K562 (cell line): ENCODE results near the gene RABL6. TPM values are rescaled to one million over a fixed set of nuclear protein-coding genes. Genes with fewer than 3 reads are reported as not detected.

Experiments
- CAMTA2 ChIP-seq: fragments of 250-450 bp; sonication (Bioruptor Pico); conservative IDR thresholded peaks from 2 replicates; pipeline ENCODE4 v1.5.1; 2022
- CBX1 ChIP-seq: sonication (generic); IDR thresholded peaks from 2 replicates; pipeline ENCODE4 v1.6.1; 2016; ENCODE audit warnings: antibody characterized with exemption, low read depth, mild to moderate bottlenecking
- CTCFL ChIP-seq: IDR thresholded peaks from 2 replicates; pipeline ENCODE4 v1.6.1; 2011; ENCODE audit warnings: borderline replicate concordance, low read depth, mild to moderate bottlenecking, moderate library complexity, low read length; ENCODE audit not compliant: insufficient read depth, poor library complexity, severe bottlenecking
- E2F5 ChIP-seq: sonication (generic); formaldehyde crosslinking; IDR thresholded peaks from 2 replicates; pipeline ENCODE4 v1.8.0; 2022; ENCODE audit warnings: mild to moderate bottlenecking, missing genetic modification reagents
- ESRRA ChIP-seq: fragments of 450-650 bp; IDR thresholded peaks from 2 replicates; pipeline ENCODE4 v1.6.1; 2014; ENCODE audit warnings: low read depth, mild to moderate bottlenecking, moderate library complexity, borderline replicate concordance
- ETS2 ChIP-seq: IDR thresholded peaks from 2 replicates; pipeline ENCODE4 v1.6.1; 2016; ENCODE audit warnings: borderline replicate concordance, missing genetic modification characterization, mild to moderate bottlenecking, moderate library complexity, missing compliant biosample characterization; ENCODE audit not compliant: poor library complexity, severe bottlenecking
- GATA2 ChIP-seq: sonication (generic); formaldehyde crosslinking; IDR thresholded peaks from 2 replicates; pipeline ENCODE4 v1.4.0; 2020; ENCODE audit warnings: mild to moderate bottlenecking, missing genetic modification reagents
- KLF1 ChIP-seq: fragments of 450-650 bp; IDR thresholded peaks from 2 replicates; pipeline ENCODE4 v1.6.1; 2016; ENCODE audit warnings: missing genetic modification characterization, missing compliant biosample characterization
- MED1 ChIP-seq: sonication (generic); formaldehyde crosslinking; IDR thresholded peaks from 2 replicates; pipeline ENCODE4 v1.8.1; 2023; ENCODE audit warnings: missing genetic modification reagents, borderline replicate concordance
- MXI1 ChIP-seq: IDR thresholded peaks from 2 replicates; pipeline ENCODE4 v1.6.1; 2011; ENCODE audit warnings: low read depth, mild to moderate bottlenecking, improper control_type of control experiment, low read length
- NEUROD1 ChIP-seq: fragments of 150-350 bp; IDR thresholded peaks from 2 replicates; pipeline ENCODE4 v1.6.1; 2014; ENCODE audit warnings: borderline replicate concordance, low read length, low read depth; ENCODE audit not compliant: partially characterized antibody
- NFXL1 ChIP-seq: fragments of 450-650 bp; formaldehyde crosslinking; IDR thresholded peaks from 2 replicates; pipeline ENCODE4 v1.4.0; 2021; ENCODE audit warnings: mild to moderate bottlenecking
- RBBP5 ChIP-seq: fragments of 200-600 bp; sonication (generic); IDR thresholded peaks from 2 replicates; pipeline ENCODE4 v1.6.1; 2012; ENCODE audit warnings: borderline replicate concordance, mild to moderate bottlenecking, low read length, control low read depth, inconsistent platforms; ENCODE audit not compliant: insufficient read depth, poor library complexity, severe bottlenecking
- SAFB2 ChIP-seq: fragments of 200-400 bp; formaldehyde crosslinking; IDR thresholded peaks from 2 replicates; pipeline ENCODE4 v1.6.1; 2018; ENCODE audit warnings: borderline replicate concordance, low read length, low read depth, moderate library complexity; ENCODE audit not compliant: severe bottlenecking
- SMAD3 ChIP-seq: fragments of 450-650 bp; formaldehyde crosslinking; conservative IDR thresholded peaks from 2 replicates; pipeline ENCODE4 v1.4.0; 2020; ENCODE audit warnings: mild to moderate bottlenecking
- ZNF277 ChIP-seq: fragments of 250-450 bp; sonication (Bioruptor Pico); IDR thresholded peaks from 2 replicates; pipeline ENCODE4 v1.8.0; 2022; ENCODE audit warnings: inconsistent platforms, mild to moderate bottlenecking, moderate library complexity, borderline replicate concordance
- ZNF324 ChIP-seq: fragments of 250-450 bp; sonication (Bioruptor Pico); IDR thresholded peaks from 2 replicates; pipeline ENCODE4 v1.4.0; 2020; ENCODE audit warnings: mild to moderate bottlenecking
- ZNF57 ChIP-seq: fragments of 450-650 bp; formaldehyde crosslinking; IDR thresholded peaks from 2 replicates; pipeline ENCODE4 v1.4.0; 2020; ENCODE audit warnings: mild to moderate bottlenecking, moderate library complexity
- polyA plus RNA-seq, 8 experiments: library from polyadenylated mRNA; depleted of rRNA in 4 of 8; stranded (reverse) in 5 of 8; unstranded in 3 of 8; fragments of >200 nt; fragmentation: Nextera tagmentation in 2 of 8; fragmentation: Illumina TruSeq in 1 of 8; extraction: Ambion mirVana in 2 of 8; extraction: Trizol in 1 of 8; gene quantifications; 2 replicates each; pipeline versions ENCODE4 v1.2.1 to v1.2.3, GENCODE V29; 2011 to 2014; ENCODE audit warnings: inconsistent platforms in 1 of 8, missing spikeins in 1 of 8
- total RNA-seq, 7 experiments: library from RNA; depleted of rRNA in 6 of 7; stranded (reverse); fragments of >200 nt in 6 of 7; fragmentation: Illumina TruSeq in 2 of 7; extraction: Trizol in 2 of 7; gene quantifications; 2 replicates each; pipeline versions ENCODE4 v1.2.1 to v1.2.3, GENCODE V29; 2011 to 2021; ENCODE audit warnings: low replicate concordance in 1 of 7
- TF ChIP-seq, protein P1 (sequence below), 2 experiments: fragments of 250-450 bp in 1 of 2; fragments of 450-650 bp in 1 of 2; sonication (Bioruptor Pico) in 1 of 2; IDR thresholded peaks; 2 replicates each; pipeline versions ENCODE4 v1.6.1 to v1.8.0; 2016 to 2021; ENCODE audit warnings: mild to moderate bottlenecking in 2 of 2, moderate library complexity in 2 of 2, missing compliant biosample characterization in 1 of 2, missing genetic modification characterization in 1 of 2
- TF ChIP-seq, protein P2 (sequence below): fragments of 450-650 bp; formaldehyde crosslinking; IDR thresholded peaks from 2 replicates; pipeline ENCODE4 v1.4.0; 2020; ENCODE audit warnings: mild to moderate bottlenecking, moderate library complexity

Gene RABL6
- total and polyA plus RNA-seq, 9 of the 15 experiments (the other 6 are each of a cell fraction or from before 2014, with no cell fraction given) = 5.6 to 181 (median 84.5) TPM

- TF ChIP-seq, protein P1, sequence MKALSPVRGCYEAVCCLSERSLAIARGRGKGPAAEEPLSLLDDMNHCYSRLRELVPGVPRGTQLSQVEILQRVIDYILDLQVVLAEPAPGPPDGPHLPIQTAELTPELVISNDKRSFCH (CRISPR knock-in tag; IDR thresholded peaks at IDR 0.05) = no peak
- TF ChIP-seq, protein P1 (tag; IDR thresholded peaks at IDR 0.05) = no peak
- TF ChIP-seq SMAD3 (CRISPR knock-in tag) (no peak), NEUROD1 (peak; percentile 26), RBBP5 (no peak), ESRRA (no peak), CAMTA2 (CRISPR knock-in tag) (no peak), KLF1 (tag) (no peak), CBX1 (no peak), ZNF57 (CRISPR knock-in tag) (no peak), GATA2 (CRISPR knock-in tag) (no peak), SAFB2 (no peak), ETS2 (no peak), ZNF277 (CRISPR knock-in tag) (no peak), ZNF324 (CRISPR knock-in tag) (no peak), NFXL1 (no peak), MXI1 (no peak), MED1 (CRISPR knock-in tag) (no peak), E2F5 (no peak), CTCFL (no peak)
- TF ChIP-seq, protein P2, sequence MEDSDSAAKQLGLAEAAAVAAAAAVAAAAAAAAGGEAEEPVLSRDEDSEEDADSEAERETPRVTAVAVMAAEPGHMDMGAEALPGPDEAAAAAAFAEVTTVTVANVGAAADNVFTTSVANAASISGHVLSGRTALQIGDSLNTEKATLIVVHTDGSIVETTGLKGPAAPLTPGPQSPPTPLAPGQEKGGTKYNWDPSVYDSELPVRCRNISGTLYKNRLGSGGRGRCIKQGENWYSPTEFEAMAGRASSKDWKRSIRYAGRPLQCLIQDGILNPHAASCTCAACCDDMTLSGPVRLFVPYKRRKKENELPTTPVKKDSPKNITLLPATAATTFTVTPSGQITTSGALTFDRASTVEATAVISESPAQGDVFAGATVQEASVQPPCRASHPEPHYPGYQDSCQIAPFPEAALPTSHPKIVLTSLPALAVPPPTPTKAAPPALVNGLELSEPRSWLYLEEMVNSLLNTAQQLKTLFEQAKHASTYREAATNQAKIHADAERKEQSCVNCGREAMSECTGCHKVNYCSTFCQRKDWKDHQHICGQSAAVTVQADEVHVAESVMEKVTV = no peak
These were observed 74.6 kb downstream of the RABL6 start (continued) for GRCh38 chr9:136882109-136882946.
